Measurements from ENCODE around the gene FASLG. TPM values are rescaled to one million over a fixed set of nuclear protein-coding genes. Genes with fewer than 3 reads are reported as not detected.

FASLG gene
- total and polyA plus RNA-seq, 8 donors, result 0.21 to 1.4 (median 0.55) TPM; not detected in 1

GRCh38 chr1:172662464-172663109, 3.7 kb downstream of the FASLG start:
- Histone ChIP-seq H3K4me1 (peaks cover 0 to 7% of the 10 kb centered on the region in 2 donors), H3K36me3 (no peaks in the 10 kb centered on the region), H3K27me3 (no peaks in the 10 kb centered on the region), H3K27ac (no peak overlapping the region), H3K9me3 (no peaks in the 10 kb centered on the region), H3K4me3 (no peak overlapping the region)
- DNase-seq (peak in 1 of 4 donors; percentile 39), ATAC-seq (peak; percentile 35)
- TF ChIP-seq CTCF (IDR thresholded peaks at IDR 0.05), result no peak
- intact Hi-C loops (cut with DNase I), result no loop called here

- no peaks in the 10 kb centered on the region for H3K27me3 ChIP-seq
- ATAC-seq (no peak), DNase-seq (no peak)
- H3K4me1 ChIP-seq, result peaks cover 0 to 7% of the 10 kb centered on the region in 2 donors
- TF ChIP-seq CTCF (IDR thresholded peaks at IDR 0.05), result no peak
- no peaks in the 10 kb centered on the region for H3K36me3 ChIP-seq
- no peak overlapping the region for H3K4me3 ChIP-seq
- no peak overlapping the region for H3K27ac ChIP-seq
- intact Hi-C loops (cut with DNase I), result no loop called here
- no peaks in the 10 kb centered on the region for H3K9me3 ChIP-seq
Observed at GRCh38 chr1:172663732-172664131, 4.8 kb downstream of the FASLG start.

GRCh38 chr1:172668097-172668496, 9.2 kb downstream of the FASLG start:
- no peak for ATAC-seq
- TF ChIP-seq CTCF (IDR thresholded peaks at IDR 0.05), result no peak

GRCh38 chr1:172669011-172669410, 10.1 kb downstream of the FASLG start:
- Histone ChIP-seq H3K27ac (no peak overlapping the region), H3K4me1 (no peaks in the 10 kb centered on the region), H3K9me3 (no peaks in the 10 kb centered on the region), H3K36me3 (no peaks in the 10 kb centered on the region), H3K27me3 (no peaks in the 10 kb centered on the region), H3K4me3 (no peak overlapping the region)
- intact Hi-C loops (cut with DNase I), result no loop called here
- ATAC-seq, result no peak
- DNase-seq, result no peak
- no peak for TF ChIP-seq CTCF (IDR thresholded peaks at IDR 0.05)

More at GRCh38 chr1:172668097-172668496, 9.2 kb downstream of the FASLG start:
- no peaks in the 10 kb centered on the region for H3K27me3 ChIP-seq
- H3K27ac ChIP-seq, result no peak overlapping the region
- no peaks in the 10 kb centered on the region for H3K36me3 ChIP-seq
- no peak for DNase-seq
- H3K9me3 ChIP-seq, result no peaks in the 10 kb centered on the region
- H3K4me3 ChIP-seq, result no peak overlapping the region
- no peaks in the 10 kb centered on the region for H3K4me1 ChIP-seq
- intact Hi-C loops (cut with DNase I), result no loop called here

GRCh38 chr1:172670316-172670715, 11.4 kb downstream of the FASLG start:
- Histone ChIP-seq H3K9me3 (no peaks in the 10 kb centered on the region), H3K4me3 (no peak overlapping the region), H3K27ac (no peak overlapping the region), H3K4me1 (no peaks in the 10 kb centered on the region), H3K36me3 (no peaks in the 10 kb centered on the region), H3K27me3 (no peaks in the 10 kb centered on the region)
- no peak for DNase-seq
- no peak for ATAC-seq
- TF ChIP-seq CTCF (IDR thresholded peaks at IDR 0.05), result no peak
- intact Hi-C loops (cut with DNase I), result no loop called here

All from left lung (tissue), 10 donors.